ENCODE measurements around the gene FOCAD.
A peak's percentile ranks its signal among the peaks of the same experiment; 100 is the strongest.

The FOCAD gene

GRCh38 chr9:20642045-20642444, 42.0 kb upstream of the FOCAD start:
- Histone ChIP-seq H3K9me3 (ENCODE audit: control insufficient read depth, low read length) (no peaks in the 10 kb centered on the region), H3K27me3 (ENCODE audit: control insufficient read depth, insufficient read depth, low read length) (no peaks in the 10 kb centered on the region), H3K4me2 (ENCODE audit: low read length) (no peak overlapping the region), H3K27ac (no peak overlapping the region), H3K9ac (no peak overlapping the region), H3K4me3 (ENCODE audit: low read depth, low read length) (no peak overlapping the region), H3K4me1 (no peaks in the 10 kb centered on the region), H2AFZ (peak overlapping the region; percentile 28), H3K36me3 (ENCODE audit: control insufficient read depth, insufficient read depth, low read length) (no peaks in the 10 kb centered on the region), H3K79me2 (no peaks in the 10 kb centered on the region)
- no peak for TF ChIP-seq CTCF (IDR thresholded peaks at IDR 0.05)

- Histone ChIP-seq H3K4me2 (ENCODE audit: low read length) (no peak overlapping the region), H2AFZ (no peak overlapping the region), H3K4me1 (no peaks in the 10 kb centered on the region), H3K4me3 (ENCODE audit: low read depth, low read length) (no peak overlapping the region), H3K27ac (no peak overlapping the region), H3K27me3 (ENCODE audit: control insufficient read depth, insufficient read depth, low read length) (no peaks in the 10 kb centered on the region), H3K9me3 (ENCODE audit: control insufficient read depth, low read length) (no peaks in the 10 kb centered on the region), H3K36me3 (ENCODE audit: control insufficient read depth, insufficient read depth, low read length) (no peaks in the 10 kb centered on the region), H3K9ac (no peak overlapping the region), H3K79me2 (no peaks in the 10 kb centered on the region)
- TF ChIP-seq CTCF (IDR thresholded peaks at IDR 0.05), result no peak
These were observed 40.4 kb upstream of the FOCAD start for GRCh38 chr9:20643660-20644059.

- no peak for TF ChIP-seq CTCF (IDR thresholded peaks at IDR 0.05)
- Histone ChIP-seq H2AFZ (no peak overlapping the region), H3K4me3 (ENCODE audit: low read depth, low read length) (no peak overlapping the region), H3K27ac (no peak overlapping the region), H3K4me2 (ENCODE audit: low read length) (no peak overlapping the region), H3K36me3 (ENCODE audit: control insufficient read depth, insufficient read depth, low read length) (no peaks in the 10 kb centered on the region), H3K9ac (no peak overlapping the region), H3K79me2 (no peaks in the 10 kb centered on the region), H3K27me3 (ENCODE audit: control insufficient read depth, insufficient read depth, low read length) (no peaks in the 10 kb centered on the region), H3K4me1 (no peaks in the 10 kb centered on the region), H3K9me3 (ENCODE audit: control insufficient read depth, low read length) (no peaks in the 10 kb centered on the region)
These were observed 37.4 kb upstream of the FOCAD start for GRCh38 chr9:20646656-20647055.

GRCh38 chr9:20649381-20649780, 34.7 kb upstream of the FOCAD start:
- H3K27me3 ChIP-seq (ENCODE audit: control insufficient read depth, insufficient read depth, low read length), result no peaks in the 10 kb centered on the region
- H3K4me3 ChIP-seq (ENCODE audit: low read depth, low read length), result no peak overlapping the region
- H3K4me2 ChIP-seq (ENCODE audit: low read length), result no peak overlapping the region
- H2AFZ ChIP-seq, result no peak overlapping the region
- no peak for TF ChIP-seq CTCF (IDR thresholded peaks at IDR 0.05)
- H3K4me1 ChIP-seq, result no peaks in the 10 kb centered on the region
- H3K9me3 ChIP-seq (ENCODE audit: control insufficient read depth, low read length), result no peaks in the 10 kb centered on the region
- H3K36me3 ChIP-seq (ENCODE audit: control insufficient read depth, insufficient read depth, low read length), result no peaks in the 10 kb centered on the region
- H3K9ac ChIP-seq, result no peak overlapping the region
- no peaks in the 10 kb centered on the region for H3K79me2 ChIP-seq
- H3K27ac ChIP-seq, result no peak overlapping the region

GRCh38 chr9:20650313-20650712, 33.7 kb upstream of the FOCAD start:
- no peak overlapping the region for H3K27ac ChIP-seq
- no peak overlapping the region for H3K9ac ChIP-seq
- H3K4me2 ChIP-seq (ENCODE audit: low read length), result no peak overlapping the region
- H3K79me2 ChIP-seq, result no peaks in the 10 kb centered on the region
- H2AFZ ChIP-seq, result no peak overlapping the region
- H3K9me3 ChIP-seq (ENCODE audit: control insufficient read depth, low read length), result no peaks in the 10 kb centered on the region
- H3K4me1 ChIP-seq, result no peaks in the 10 kb centered on the region
- TF ChIP-seq CTCF (IDR thresholded peaks at IDR 0.05), result no peak
- H3K4me3 ChIP-seq (ENCODE audit: low read depth, low read length), result no peak overlapping the region
- no peaks in the 10 kb centered on the region for H3K36me3 ChIP-seq (ENCODE audit: control insufficient read depth, insufficient read depth, low read length)
- H3K27me3 ChIP-seq (ENCODE audit: control insufficient read depth, insufficient read depth, low read length), result no peaks in the 10 kb centered on the region
